Neural cell (in vitro differentiated cells): Measurements from ENCODE around the gene STRIP1. TPM values are rescaled to one million over a fixed set of nuclear protein-coding genes. Genes with fewer than 3 reads are reported as not detected.
A peak's percentile ranks its signal among the peaks of the same experiment; 100 is the strongest.

Experiments
- H2AFZ ChIP-seq: fragments of 200-600, 300-800 bp; sonication (generic), shearing (Covaris generic); 2 replicates; pipeline ENCODE4 v1.6.0; 2014; ENCODE audit warnings: low read depth, mild to moderate bottlenecking, antibody characterized with exemption, low read length, moderate library complexity
- H3F3A ChIP-seq: fragments of 200-600 bp; shearing (Covaris generic); 2 replicates; pipeline ENCODE4 v1.6.1; 2016; ENCODE audit warnings: mild to moderate bottlenecking, moderate library complexity, mixed read lengths, antibody characterized with exemption, low read length; ENCODE audit not compliant: insufficient read depth, poor library complexity, severe bottlenecking
- H3K27ac ChIP-seq: fragments of 200-600, 300-800 bp; sonication (generic), shearing (Covaris generic); 2 replicates; pipeline ENCODE4 v1.5.1; 2014; ENCODE audit warnings: mild to moderate bottlenecking, low read length, moderate library complexity
- H3K27me3 ChIP-seq: fragments of 300-800, 200-600 bp; sonication (generic), shearing (Covaris generic); 2 replicates; pipeline ENCODE4 v1.6.0; 2014; ENCODE audit warnings: mild to moderate bottlenecking, low read depth, low read length, moderate library complexity; ENCODE audit not compliant: insufficient read depth
- H3K36me3 ChIP-seq: fragments of 300-800, 200-600 bp; sonication (generic), shearing (Covaris generic); 2 replicates; pipeline ENCODE4 v1.5.1; 2014; ENCODE audit warnings: mild to moderate bottlenecking, antibody characterized with exemption, low read length, moderate library complexity; ENCODE audit not compliant: insufficient read depth
- H3K4me2 ChIP-seq: fragments of 300-800, 200-600 bp; sonication (generic), shearing (Covaris generic); 2 replicates; pipeline ENCODE4 v1.6.0; 2014; ENCODE audit warnings: mild to moderate bottlenecking, low read length
- H3K4me3 ChIP-seq: fragments of 300-800, 200-600 bp; sonication (generic), shearing (Covaris generic); 2 replicates; pipeline ENCODE4 v1.5.1; 2014; ENCODE audit warnings: mild to moderate bottlenecking, low read length, moderate library complexity
- H3K79me2 ChIP-seq: fragments of 200-600 bp; shearing (Covaris generic); replicated peaks from 2 replicates; pipeline ENCODE4 v1.6.0; 2014; ENCODE audit warnings: mild to moderate bottlenecking, low read length, moderate library complexity; ENCODE audit not compliant: insufficient read depth
- H3K9ac ChIP-seq: fragments of 300-800, 200-600 bp; sonication (generic), shearing (Covaris generic); 2 replicates; pipeline ENCODE4 v1.6.1; 2016; ENCODE audit warnings: mild to moderate bottlenecking, low read length, mixed read lengths
- H3K9me2 ChIP-seq: fragments of 200-600 bp; shearing (Covaris generic); 2 replicates; pipeline ENCODE4 v1.6.1; 2016; ENCODE audit warnings: mild to moderate bottlenecking, low read length, mixed read lengths; ENCODE audit not compliant: insufficient read depth
- H3K9me3 ChIP-seq: fragments of 200-600, 300-800 bp; sonication (generic), shearing (Covaris generic); 2 replicates; pipeline ENCODE4 v1.6.1; 2016; ENCODE audit warnings: mild to moderate bottlenecking, mixed run types, low read length, moderate library complexity, mixed read lengths
- H4K20me1 ChIP-seq: fragments of 200-600 bp; shearing (Covaris generic); 2 replicates; pipeline ENCODE4 v1.6.1; 2016; ENCODE audit warnings: mild to moderate bottlenecking, mixed run types; ENCODE audit not compliant: insufficient read depth
- EP300 ChIP-seq: fragments of 450-650 bp; conservative IDR thresholded peaks from 2 replicates; pipeline ENCODE4 v1.6.1; 2014; ENCODE audit warnings: antibody characterized with exemption, mild to moderate bottlenecking, moderate library complexity; ENCODE audit not compliant: poor library complexity, severe bottlenecking
- EZH2 ChIP-seq: fragments of 200-600, 300-800 bp; shearing (Covaris generic), sonication (generic); IDR thresholded peaks from 2 replicates; pipeline ENCODE4 v1.6.1; 2014; ENCODE audit warnings: antibody characterized with exemption, low read length, borderline replicate concordance, mild to moderate bottlenecking; ENCODE audit not compliant: insufficient read depth, poor library complexity, severe bottlenecking
- MXI1 ChIP-seq: fragments of 450-650 bp; conservative IDR thresholded peaks from 2 replicates; pipeline ENCODE4 v1.6.1; 2014; ENCODE audit warnings: antibody characterized with exemption, mild to moderate bottlenecking; ENCODE audit not compliant: poor library complexity, severe bottlenecking
- POLR2AphosphoS5 ChIP-seq: IDR thresholded peaks from 2 replicates; pipeline ENCODE4 v1.6.1; 2012
- RAD21 ChIP-seq: fragments of 450-650 bp; conservative IDR thresholded peaks from 2 replicates; pipeline ENCODE4 v1.6.1; 2014; ENCODE audit warnings: antibody characterized with exemption, mild to moderate bottlenecking, moderate library complexity
- SMC3 ChIP-seq: fragments of 450-650 bp; conservative IDR thresholded peaks from 2 replicates; pipeline ENCODE4 v1.6.1; 2014; ENCODE audit warnings: antibody characterized with exemption, mild to moderate bottlenecking, moderate library complexity; ENCODE audit not compliant: poor library complexity
- TAF1 ChIP-seq: IDR thresholded peaks from 2 replicates; pipeline ENCODE4 v1.6.1; 2012; ENCODE audit warnings: low read depth
- polyA plus RNA-seq: library from polyadenylated mRNA; depleted of rRNA; stranded (reverse); fragments of >200 nt; gene quantifications from 2 replicates; pipeline ENCODE4 v1.2.3, GENCODE V29; 2014
- TF ChIP-seq, protein P1 (sequence below): IDR thresholded peaks from 2 replicates; pipeline ENCODE4 v1.6.1; 2012; ENCODE audit warnings: borderline replicate concordance
- TF ChIP-seq, protein P2 (sequence below): fragments of 450-650 bp; IDR thresholded peaks from 2 replicates; pipeline ENCODE4 v1.5.1; 2014; ENCODE audit warnings: antibody characterized with exemption, mild to moderate bottlenecking, moderate library complexity; ENCODE audit not compliant: poor library complexity, severe bottlenecking

STRIP1 gene
- polyA plus RNA-seq, 1 donor from 2014 or later, result 178 TPM

GRCh38 chr1:110083866-110084226 lies 49.4 kb downstream of the STRIP1 start:
- peak overlapping the region; percentile 60 for H3K4me3 ChIP-seq
- H3K36me3 ChIP-seq, result no peaks in the 10 kb centered on the region
- H3K9ac ChIP-seq, result no peak overlapping the region
- no peaks in the 10 kb centered on the region for H3F3A ChIP-seq
- H3K27me3 ChIP-seq, result peaks cover 78% of the 10 kb centered on the region
- no peaks in the 10 kb centered on the region for H3K9me2 ChIP-seq
- TF ChIP-seq TAF1 (no peak), SMC3 (no peak), MXI1 (no peak), EZH2 (no peak), EP300 (no peak), RAD21 (no peak), POLR2AphosphoS5 (no peak)
- TF ChIP-seq, protein P1, sequence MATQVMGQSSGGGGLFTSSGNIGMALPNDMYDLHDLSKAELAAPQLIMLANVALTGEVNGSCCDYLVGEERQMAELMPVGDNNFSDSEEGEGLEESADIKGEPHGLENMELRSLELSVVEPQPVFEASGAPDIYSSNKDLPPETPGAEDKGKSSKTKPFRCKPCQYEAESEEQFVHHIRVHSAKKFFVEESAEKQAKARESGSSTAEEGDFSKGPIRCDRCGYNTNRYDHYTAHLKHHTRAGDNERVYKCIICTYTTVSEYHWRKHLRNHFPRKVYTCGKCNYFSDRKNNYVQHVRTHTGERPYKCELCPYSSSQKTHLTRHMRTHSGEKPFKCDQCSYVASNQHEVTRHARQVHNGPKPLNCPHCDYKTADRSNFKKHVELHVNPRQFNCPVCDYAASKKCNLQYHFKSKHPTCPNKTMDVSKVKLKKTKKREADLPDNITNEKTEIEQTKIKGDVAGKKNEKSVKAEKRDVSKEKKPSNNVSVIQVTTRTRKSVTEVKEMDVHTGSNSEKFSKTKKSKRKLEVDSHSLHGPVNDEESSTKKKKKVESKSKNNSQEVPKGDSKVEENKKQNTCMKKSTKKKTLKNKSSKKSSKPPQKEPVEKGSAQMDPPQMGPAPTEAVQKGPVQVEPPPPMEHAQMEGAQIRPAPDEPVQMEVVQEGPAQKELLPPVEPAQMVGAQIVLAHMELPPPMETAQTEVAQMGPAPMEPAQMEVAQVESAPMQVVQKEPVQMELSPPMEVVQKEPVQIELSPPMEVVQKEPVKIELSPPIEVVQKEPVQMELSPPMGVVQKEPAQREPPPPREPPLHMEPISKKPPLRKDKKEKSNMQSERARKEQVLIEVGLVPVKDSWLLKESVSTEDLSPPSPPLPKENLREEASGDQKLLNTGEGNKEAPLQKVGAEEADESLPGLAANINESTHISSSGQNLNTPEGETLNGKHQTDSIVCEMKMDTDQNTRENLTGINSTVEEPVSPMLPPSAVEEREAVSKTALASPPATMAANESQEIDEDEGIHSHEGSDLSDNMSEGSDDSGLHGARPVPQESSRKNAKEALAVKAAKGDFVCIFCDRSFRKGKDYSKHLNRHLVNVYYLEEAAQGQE, result no peak
- TF ChIP-seq, protein P2, sequence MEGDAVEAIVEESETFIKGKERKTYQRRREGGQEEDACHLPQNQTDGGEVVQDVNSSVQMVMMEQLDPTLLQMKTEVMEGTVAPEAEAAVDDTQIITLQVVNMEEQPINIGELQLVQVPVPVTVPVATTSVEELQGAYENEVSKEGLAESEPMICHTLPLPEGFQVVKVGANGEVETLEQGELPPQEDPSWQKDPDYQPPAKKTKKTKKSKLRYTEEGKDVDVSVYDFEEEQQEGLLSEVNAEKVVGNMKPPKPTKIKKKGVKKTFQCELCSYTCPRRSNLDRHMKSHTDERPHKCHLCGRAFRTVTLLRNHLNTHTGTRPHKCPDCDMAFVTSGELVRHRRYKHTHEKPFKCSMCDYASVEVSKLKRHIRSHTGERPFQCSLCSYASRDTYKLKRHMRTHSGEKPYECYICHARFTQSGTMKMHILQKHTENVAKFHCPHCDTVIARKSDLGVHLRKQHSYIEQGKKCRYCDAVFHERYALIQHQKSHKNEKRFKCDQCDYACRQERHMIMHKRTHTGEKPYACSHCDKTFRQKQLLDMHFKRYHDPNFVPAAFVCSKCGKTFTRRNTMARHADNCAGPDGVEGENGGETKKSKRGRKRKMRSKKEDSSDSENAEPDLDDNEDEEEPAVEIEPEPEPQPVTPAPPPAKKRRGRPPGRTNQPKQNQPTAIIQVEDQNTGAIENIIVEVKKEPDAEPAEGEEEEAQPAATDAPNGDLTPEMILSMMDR, result no peak
- no peaks in the 10 kb centered on the region for H3K9me3 ChIP-seq
- no peak overlapping the region for H2AFZ ChIP-seq
- no peak overlapping the region for H3K4me2 ChIP-seq
- H4K20me1 ChIP-seq, result no peaks in the 10 kb centered on the region
- H3K27ac ChIP-seq, result no peak overlapping the region
- H3K79me2 ChIP-seq, result no peaks in the 10 kb centered on the region

DNA sequence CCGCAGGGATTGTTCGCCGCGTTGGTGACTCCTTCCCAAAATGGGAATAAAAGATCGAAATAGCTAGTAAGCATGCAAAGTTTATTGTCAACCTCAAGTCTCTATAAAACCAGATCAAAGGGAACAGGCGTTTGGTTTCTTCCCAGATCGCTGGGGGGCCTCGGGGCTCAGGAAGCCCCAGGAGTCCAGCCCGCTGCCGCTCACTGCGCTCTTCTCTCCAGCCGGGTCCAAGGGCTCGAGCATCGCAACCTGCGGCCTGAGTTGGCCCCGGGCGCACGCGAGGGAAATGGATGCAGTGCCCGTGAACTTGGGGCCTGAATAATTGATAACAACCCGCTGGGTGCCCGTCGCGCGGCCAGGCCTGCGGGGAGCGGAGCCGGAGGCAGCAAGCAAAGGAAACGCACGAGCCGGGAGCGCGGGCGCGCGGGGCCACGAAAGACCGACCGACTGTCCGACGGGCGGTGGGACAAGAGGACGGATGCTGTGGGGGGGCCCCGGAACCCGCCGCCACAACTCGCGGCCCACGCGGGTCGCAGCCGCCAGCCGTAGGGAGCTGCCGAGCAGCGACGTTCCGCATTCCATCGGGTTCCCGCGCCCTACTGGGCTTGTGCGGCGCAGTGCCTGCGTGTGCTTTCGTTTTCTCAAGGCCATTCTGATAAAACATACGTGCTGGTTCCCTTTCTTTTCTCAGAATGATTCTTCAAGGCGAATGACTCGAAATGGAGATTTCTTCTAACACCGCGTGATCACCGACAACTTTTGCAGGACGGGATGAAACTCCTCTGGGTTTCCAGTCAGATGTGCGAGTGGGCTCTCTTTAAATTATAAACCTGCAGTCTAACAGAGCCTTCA lies 50.0 kb downstream of the STRIP1 start:
- no peaks in the 10 kb centered on the region for H3K36me3 ChIP-seq
- no peak overlapping the region for H2AFZ ChIP-seq
- no peak overlapping the region for H3K27ac ChIP-seq

More for the DNA sequence above, 50.0 kb downstream of the STRIP1 start:
- Histone ChIP-seq H4K20me1 (no peaks in the 10 kb centered on the region), H3K9me2 (no peaks in the 10 kb centered on the region), H3K79me2 (no peaks in the 10 kb centered on the region), H3F3A (no peaks in the 10 kb centered on the region), H3K4me2 (no peak overlapping the region), H3K27me3 (peaks cover 78% of the 10 kb centered on the region), H3K9ac (no peak overlapping the region), H3K4me3 (peak overlapping the region; percentile 60), H3K9me3 (no peaks in the 10 kb centered on the region)
- TF ChIP-seq POLR2AphosphoS5 (peak; percentile 48), EZH2 (peak; percentile 84)
- TF ChIP-seq, protein P1, result no peak
